Measurements from ENCODE around the gene RNF6. TPM values are rescaled to one million over a fixed set of nuclear protein-coding genes. Genes with fewer than 3 reads are reported as not detected.

The RNF6 gene
- polyA plus RNA-seq, 1 of the 3 experiments (the other 2 are of a cell fraction), result 13.8 TPM

DNA sequence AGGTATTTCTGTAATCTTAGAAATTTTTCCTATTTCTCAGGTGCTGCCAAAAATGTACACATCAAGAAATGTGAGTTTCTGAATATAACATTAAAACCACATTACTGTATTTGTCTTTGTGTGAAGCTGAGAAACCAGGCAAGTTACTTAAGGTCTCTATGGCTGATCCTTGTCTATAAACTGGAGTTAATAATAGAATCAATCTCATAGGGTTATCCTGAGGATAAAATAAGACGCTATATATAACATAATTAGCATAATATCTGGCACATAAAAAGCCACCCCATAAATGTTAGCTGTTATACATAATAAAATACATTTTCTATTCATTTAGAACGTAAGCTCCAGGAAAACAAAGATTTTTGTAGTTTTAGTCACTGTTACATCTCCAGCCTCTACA lies 6.1 kb downstream of the RNF6 start:
- H3K27ac ChIP-seq (ENCODE audit: low read depth in 2 of 2, low read length in 1 of 2), result no peak overlapping the region
- peaks cover 21% of the 10 kb centered on the region for H3K79me2 ChIP-seq (ENCODE audit: insufficient read depth)
- ChIA-PET POLR2A (interaction anchor here (0.6 kb wide), 1 partner anchor 574 kb away, joined by 5 read pairs; no protein-coding TSS in a partner anchor), CTCF (interaction anchor here (3.5 kb wide), 1 partner anchor 30 kb away, joined by 11 read pairs; no protein-coding TSS in a partner anchor)
- H2AFZ ChIP-seq (ENCODE audit: low read depth), result no peak overlapping the region
- WGBS (ENCODE audit: low lambda C conversion rate), result 95% methylated on average over 2 of the region's 2 CpGs
- no peaks in the 10 kb centered on the region for H3K27me3 ChIP-seq (ENCODE audit: insufficient read depth)
- H3K9me3 ChIP-seq, result no peaks in the 10 kb centered on the region
- H3K4me2 ChIP-seq, result no peak overlapping the region
- TF ChIP-seq CHD2 (IDR thresholded peaks at IDR 0.05; ENCODE audit: low read length, partially characterized antibody), result no peak
- TF ChIP-seq GATA2 (CRISPR knock-in tag; IDR thresholded peaks at IDR 0.05), result no peak
- TF ChIP-seq YY1 (IDR thresholded peaks at IDR 0.05; ENCODE audit: low read depth), result no peak
- TF ChIP-seq, protein P1, sequence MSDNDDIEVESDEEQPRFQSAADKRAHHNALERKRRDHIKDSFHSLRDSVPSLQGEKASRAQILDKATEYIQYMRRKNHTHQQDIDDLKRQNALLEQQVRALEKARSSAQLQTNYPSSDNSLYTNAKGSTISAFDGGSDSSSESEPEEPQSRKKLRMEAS (IDR thresholded peaks at IDR 0.05; ENCODE audit: low read depth), result no peak
- no peak for TF ChIP-seq NRF1 (IDR thresholded peaks at IDR 0.05; ENCODE audit: low read depth, low read length)
- no peak for TF ChIP-seq RCOR1 (IDR thresholded peaks at IDR 0.05; ENCODE audit: low read length)
- TF ChIP-seq RXRA (IDR thresholded peaks at IDR 0.05; ENCODE audit: borderline replicate concordance, low read depth), result no peak
- TF ChIP-seq MEF2A (IDR thresholded peaks at IDR 0.05; ENCODE audit: borderline replicate concordance, low read depth), result no peak
- TF ChIP-seq FOSL2 (IDR thresholded peaks at IDR 0.05; ENCODE audit: borderline replicate concordance, low read depth), result no peak
- no peak for TF ChIP-seq TCF12 (IDR thresholded peaks at IDR 0.05)
- TF ChIP-seq IRF3 (IDR thresholded peaks at IDR 0.05; ENCODE audit: low read depth, low read length), result no peak
- TF ChIP-seq ZBTB33 (IDR thresholded peaks at IDR 0.05; ENCODE audit: borderline replicate concordance, low read depth), result no peak
- TF ChIP-seq CTCF (IDR thresholded peaks at IDR 0.05), result no peak
- TF ChIP-seq EP300 (IDR thresholded peaks at IDR 0.05; ENCODE audit: borderline replicate concordance in 1 of 2, low read depth in 1 of 2, low read length in 1 of 2), result no peak
- TF ChIP-seq GABPA (IDR thresholded peaks at IDR 0.05; ENCODE audit: low read depth), result no peak
- no peak for TF ChIP-seq USF2 (IDR thresholded peaks at IDR 0.05; ENCODE audit: borderline replicate concordance, low read depth, low read length)
- no peak for TF ChIP-seq ELF1 (IDR thresholded peaks at IDR 0.05)
- DNase-seq, result no peak
- H3K4me3 ChIP-seq (ENCODE audit: low read depth in 2 of 2, low read length in 1 of 2), result no peak overlapping the region
- H3K4me1 ChIP-seq (ENCODE audit: control insufficient read depth in 1 of 2, insufficient read depth in 2 of 2, low read depth in 1 of 2, low read length in 1 of 2), result peaks cover 0 to 8% of the 10 kb centered on the region in 2 experiments; a peak in 2 of 4 replicates
- peaks cover 90 to 92% of the 10 kb centered on the region in 2 experiments for H3K36me3 ChIP-seq (replicated peaks in 1 of 2; ENCODE audit: control insufficient read depth in 1 of 2, insufficient read depth in 2 of 2, low read length in 1 of 2)
- no peaks in the 10 kb centered on the region for H3K9me2 ChIP-seq
- H3K9ac ChIP-seq, result no peak overlapping the region
- no peaks in the 10 kb centered on the region for H4K20me1 ChIP-seq (ENCODE audit: insufficient read depth)
- H3F3A ChIP-seq (replicated peaks; ENCODE audit: insufficient read depth), result peaks cover 3% of the 10 kb centered on the region
